A549 (cell line): ENCODE data around the gene EYA2. TPM values are rescaled to one million over a fixed set of nuclear protein-coding genes. Genes with fewer than 3 reads are reported as not detected.

Experiments used
- ATAC-seq, 2 experiments: fragments of 200-7000 bp in 1 of 2; fragments of >200 bp in 1 of 2; cut with Nextera tagmentation in 1 of 2; cut with Tn5 transposase in 1 of 2; 3 replicates each; pipeline versions ENCODE4 v1.8.0 to v1.9.1; 2018 to 2020; ENCODE audit warnings: mild to moderate bottlenecking in 1 of 2, moderate library complexity in 1 of 2
- CTCF ChIA-PET: fragments of 300-600 bp; sonication (Branson Sonifier 250); formaldehyde crosslinking; extraction: SDS; loops from one replicate; lab custom pipeline; 2021; ENCODE audit warnings: antibody characterized with exemption, inconsistent platforms; lab: Yijun Ruan, JAX
- POLR2A ChIA-PET: fragments of 350-600 bp; formaldehyde crosslinking; extraction: SDS; loops from one replicate; lab custom pipeline; 2021; ENCODE audit warnings: antibody characterized with exemption, inconsistent platforms; lab: Yijun Ruan, JAX
- DNase-seq, 2 experiments: peaks; one replicate each; pipeline versions ENCODE4 v3.0.0 to v3.0.0-alpha.2; 2011 to 2016; ENCODE audit warnings: low read depth in 1 of 2, low spot score in 1 of 2
- FAIRE-seq: peaks from 2 replicates; lab custom pipeline; 2011; peaks lifted over from hg19 to GRCh38; lab: Jason Lieb, UNC
- H3K27ac ChIP-seq, 2 experiments: fragments of >200 bp; sonication (Bioruptor Twin); formaldehyde crosslinking; 3 replicates each; pipeline ENCODE4 v1.5.1; 2016 to 2017
- H3K4me1 ChIP-seq: fragments of >200 bp; sonication (Bioruptor Twin); formaldehyde crosslinking; 3 replicates; pipeline ENCODE4 v1.6.1; 2016
- H3K4me2 ChIP-seq: fragments of >200 bp; sonication (Bioruptor Twin); formaldehyde crosslinking; 3 replicates; pipeline ENCODE4 v1.6.1; 2016
- H3K4me3 ChIP-seq: fragments of >200 bp; sonication (Bioruptor Twin); formaldehyde crosslinking; 3 replicates; pipeline ENCODE4 v1.5.1; 2016
- H3K9me3 ChIP-seq: fragments of >200 bp; sonication (Bioruptor Twin); formaldehyde crosslinking; 3 replicates; pipeline ENCODE4 v1.6.1; 2016
- BHLHE40 ChIP-seq: IDR thresholded peaks from 2 replicates; pipeline ENCODE4 v1.6.1; 2012; ENCODE audit warnings: low read depth, low read length, inconsistent platforms
- CBX2 ChIP-seq: fragments of 200-600 bp; sonication (generic); IDR thresholded peaks from 2 replicates; pipeline ENCODE4 v1.6.1; 2016; ENCODE audit warnings: low read depth, mild to moderate bottlenecking, borderline replicate concordance
- CBX8 ChIP-seq: fragments of 200-600 bp; sonication (generic); IDR thresholded peaks from 2 replicates; pipeline ENCODE4 v1.6.1; 2016
- CEBPB ChIP-seq, 2 experiments: fragments of >200 bp in 1 of 2; sonication (Bioruptor Twin) in 1 of 2; formaldehyde crosslinking in 1 of 2; IDR thresholded peaks; 2 replicates each; pipeline ENCODE4 v1.6.1; 2012 to 2016
- EHF ChIP-seq: fragments of 250-450 bp; sonication (Bioruptor Pico); IDR thresholded peaks from 2 replicates; pipeline ENCODE4 v1.5.0; 2020; ENCODE audit warnings: mild to moderate bottlenecking
- ESRRA ChIP-seq: fragments of 150-350 bp; IDR thresholded peaks from 2 replicates; pipeline ENCODE4 v1.6.1; 2014; ENCODE audit warnings: mild to moderate bottlenecking, low read length, borderline replicate concordance
- FOSB ChIP-seq: fragments of 250-450 bp; sonication (Bioruptor Pico); IDR thresholded peaks from 2 replicates; pipeline ENCODE4 v1.5.0; 2020; ENCODE audit warnings: mild to moderate bottlenecking, moderate library complexity
- GATA3 ChIP-seq: IDR thresholded peaks from 2 replicates; pipeline ENCODE4 v1.6.1; 2012; ENCODE audit warnings: borderline replicate concordance
- HEYL ChIP-seq: fragments of 250-450 bp; sonication (Bioruptor Pico); IDR thresholded peaks from 2 replicates; pipeline ENCODE4 v1.8.0; 2021; ENCODE audit warnings: mild to moderate bottlenecking, moderate library complexity
- HOXB5 ChIP-seq: fragments of 250-450 bp; sonication (Bioruptor Pico); IDR thresholded peaks from 2 replicates; pipeline ENCODE4 v1.5.0; 2020; ENCODE audit warnings: mild to moderate bottlenecking, moderate library complexity
- JUN ChIP-seq, 2 experiments: fragments of >200 bp; sonication (Bioruptor Twin); formaldehyde crosslinking; IDR thresholded peaks; 2 replicates in 1 of 2; 3 replicates in 1 of 2; pipeline ENCODE4 v1.6.1; 2016 to 2017
- JUNB ChIP-seq: fragments of >200 bp; sonication (Bioruptor Twin); formaldehyde crosslinking; IDR thresholded peaks from 2 replicates; pipeline ENCODE4 v1.6.1; 2016
- KDM5A ChIP-seq: fragments of 200-600 bp; sonication (generic); IDR thresholded peaks from 2 replicates; pipeline ENCODE4 v1.6.1; 2016; ENCODE audit warnings: antibody characterized with exemption, mild to moderate bottlenecking
- NFE2L2 ChIP-seq: fragments of 150-350 bp; conservative IDR thresholded peaks from 2 replicates; pipeline ENCODE4 v1.6.1; 2014; ENCODE audit warnings: low read length
- NR3C1 ChIP-seq: fragments of >200 bp; sonication (Bioruptor Twin); formaldehyde crosslinking; IDR thresholded peaks from 3 replicates; pipeline ENCODE4 v1.6.1; 2017
- PBX3 ChIP-seq: IDR thresholded peaks from 2 replicates; pipeline ENCODE4 v1.6.1; 2012
- RFX5 ChIP-seq: fragments of 450-650 bp; IDR thresholded peaks from 2 replicates; pipeline ENCODE4 v1.7.1; 2014; ENCODE audit warnings: antibody characterized with exemption, mild to moderate bottlenecking, moderate library complexity
- RNF2 ChIP-seq: fragments of 200-600 bp; sonication (generic); IDR thresholded peaks from 2 replicates; pipeline ENCODE4 v1.6.1; 2016; ENCODE audit warnings: low read depth, mild to moderate bottlenecking, antibody characterized with exemption, moderate library complexity, borderline replicate concordance
- SMC3 ChIP-seq: fragments of >200 bp; sonication (Bioruptor Twin); formaldehyde crosslinking; IDR thresholded peaks from 3 replicates; pipeline ENCODE4 v1.6.1; 2018; ENCODE audit warnings: inconsistent platforms
- TFCP2L1 ChIP-seq: fragments of 250-450 bp; sonication (Bioruptor Pico); IDR thresholded peaks from 2 replicates; pipeline ENCODE4 v1.5.0; 2021; ENCODE audit warnings: mild to moderate bottlenecking
- TP53 ChIP-seq: fragments of 250-450 bp; sonication (Bioruptor Pico); IDR thresholded peaks from 2 replicates; pipeline ENCODE4 v1.5.0; 2021; ENCODE audit warnings: mild to moderate bottlenecking, moderate library complexity
- ZC3H11A ChIP-seq: fragments of 450-650 bp; IDR thresholded peaks from 2 replicates; pipeline ENCODE4 v1.6.1; 2014; ENCODE audit warnings: antibody characterized with exemption, mild to moderate bottlenecking
- ZFP36 ChIP-seq: fragments of 450-650 bp; IDR thresholded peaks from 2 replicates; pipeline ENCODE4 v1.6.1; 2014; ENCODE audit warnings: borderline replicate concordance; ENCODE audit not compliant: partially characterized antibody
- ZNF302 ChIP-seq: fragments of 250-450 bp; sonication (Bioruptor Pico); IDR thresholded peaks from 2 replicates; pipeline ENCODE4 v1.9.0; 2021; ENCODE audit warnings: inconsistent platforms, mild to moderate bottlenecking, moderate library complexity
- ZSCAN20 ChIP-seq: fragments of 250-450 bp; sonication (Bioruptor Pico); IDR thresholded peaks from 2 replicates; pipeline ENCODE4 v1.8.0; 2022; ENCODE audit warnings: mild to moderate bottlenecking, moderate library complexity
- WGBS: methylation state at CpG from one replicate; pipeline ENCODE4 v1.1.6; 2017; ENCODE audit errors: missing lambda C conversion rate; 5-methylcytosine and 5-hydroxymethylcytosine counted together
- polyA plus RNA-seq, 4 experiments: library from polyadenylated mRNA; depleted of rRNA in 3 of 4; stranded (reverse); fragments of >200 nt; fragmentation: RNase III in 1 of 4; extraction: RNeasy Plus Mini Kit Qiagen cat#74134 plus additional on column Dnase treatment in 1 of 4; gene quantifications; 2 replicates in 3 of 4; 3 replicates in 1 of 4; pipeline ENCODE4 v1.2.3, GENCODE V29; 2011 to 2017
- TF ChIP-seq, protein P1 (sequence below): IDR thresholded peaks from 2 replicates; pipeline ENCODE4 v1.6.1; 2012

EYA2 gene
- polyA plus RNA-seq, 2 of the 4 experiments (the other 2 are of a cell fraction), result 4.5 to 4.6 TPM

- no peak for TF ChIP-seq ZNF302 (CRISPR knock-in tag)
- no peak for TF ChIP-seq CEBPB (IDR thresholded peaks at IDR 0.05)
- no peak for TF ChIP-seq RFX5
- no peak for TF ChIP-seq FOSB (CRISPR knock-in tag)
Measured at GRCh38 chr20:47117371-47117770, 222.7 kb downstream of the EYA2 start (continued).

DNA sequence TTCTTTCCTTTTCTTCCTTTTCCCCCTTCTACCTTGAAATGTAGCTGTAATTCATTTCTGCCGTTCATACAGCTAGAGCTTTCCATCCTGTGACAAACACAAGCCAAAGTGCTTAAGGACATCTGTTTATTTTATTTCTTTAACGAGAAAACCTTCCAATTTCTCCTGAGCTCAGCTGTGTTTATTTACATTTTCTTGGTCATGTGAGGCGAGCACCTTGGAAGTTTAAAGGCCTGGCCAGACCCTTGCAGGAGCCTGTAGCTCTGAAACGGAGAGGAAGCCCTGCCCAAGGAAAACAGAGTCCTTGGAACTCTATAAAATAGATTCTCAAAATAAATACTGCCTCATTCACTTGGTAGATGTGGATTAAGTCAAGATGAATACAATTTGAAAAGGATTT lies 223.1 kb downstream of the EYA2 start:
- peak overlapping the region; percentile 1; the same call in 1 of the 3 replicates for H3K4me2 ChIP-seq
- no peak for TF ChIP-seq ZC3H11A
- no peak for TF ChIP-seq NR3C1
- TF ChIP-seq, protein P1, sequence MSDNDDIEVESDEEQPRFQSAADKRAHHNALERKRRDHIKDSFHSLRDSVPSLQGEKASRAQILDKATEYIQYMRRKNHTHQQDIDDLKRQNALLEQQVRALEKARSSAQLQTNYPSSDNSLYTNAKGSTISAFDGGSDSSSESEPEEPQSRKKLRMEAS, result no peak
- no peak for TF ChIP-seq EHF (CRISPR knock-in tag)
- TF ChIP-seq RNF2, result no peak
- no peak for TF ChIP-seq NFE2L2
- no peak for TF ChIP-seq HEYL (CRISPR knock-in tag)
- TF ChIP-seq HOXB5 (CRISPR knock-in tag), result no peak
- TF ChIP-seq JUNB, result no peak
- TF ChIP-seq SMC3, result no peak
- TF ChIP-seq ZFP36, result no peak
- TF ChIP-seq JUN (IDR thresholded peaks at IDR 0.05), result no peak
- no peak for TF ChIP-seq GATA3
- TF ChIP-seq CBX8, result no peak
- no peak for TF ChIP-seq ESRRA
- no peak for TF ChIP-seq CBX2
- DNase-seq (no peak), FAIRE-seq (no peak), ATAC-seq (no peak)
- H3K4me3 ChIP-seq, result no peak overlapping the region
- peaks cover 26% of the 10 kb centered on the region for H3K4me1 ChIP-seq
- peaks cover 4% of the 10 kb centered on the region; the same call in 2 of the 3 replicates for H3K9me3 ChIP-seq
- H3K27ac ChIP-seq, result peak overlapping the region; percentile 11 to 34; a peak in 4 of 6 replicates
- CTCF ChIA-PET, result interaction anchor here (1.2 kb wide), 1 partner anchor 359 kb away, joined by 3 read pairs; no protein-coding TSS in a partner anchor
- POLR2A ChIA-PET, result no interaction called here
- WGBS, result 53% methylated on average over 4 of the region's 4 CpGs

- Histone ChIP-seq H3K4me1 (peaks cover 25% of the 10 kb centered on the region), H3K4me2 (peak overlapping the region; percentile 1; the same call in 1 of the 3 replicates), H3K27ac (peak overlapping the region; percentile 11 to 34; a peak in 4 of 6 replicates), H3K9me3 (peaks cover 4% of the 10 kb centered on the region; the same call in 2 of the 3 replicates), H3K4me3 (no peak overlapping the region)
- TF ChIP-seq RFX5 (no peak), ZSCAN20 (CRISPR knock-in tag) (no peak), BHLHE40 (no peak)
- DNase-seq (no peak), ATAC-seq (no peak), FAIRE-seq (no peak)
- 45% methylated on average over 4 of the region's 4 CpGs for WGBS
- ChIA-PET CTCF (no interaction called here), POLR2A (no interaction called here)
Measured at GRCh38 chr20:47118206-47118605, 223.6 kb downstream of the EYA2 start.

GRCh38 chr20:47118641-47119040 lies 224.0 kb downstream of the EYA2 start:
- Histone ChIP-seq H3K4me1 (peaks cover 25% of the 10 kb centered on the region), H3K27ac (peak overlapping the region in 1 of 2 experiments; percentile 49; a peak in 1 of 6 replicates), H3K9me3 (peaks cover 4% of the 10 kb centered on the region; the same call in 2 of the 3 replicates), H3K4me3 (no peak overlapping the region), H3K4me2 (no peak overlapping the region)
- TF ChIP-seq JUNB, result no peak
- TF ChIP-seq KDM5A, result no peak
- TF ChIP-seq ZSCAN20 (CRISPR knock-in tag), result no peak
- no peak for TF ChIP-seq TFCP2L1 (CRISPR knock-in tag)
- TF ChIP-seq CBX2, result no peak
- no peak for TF ChIP-seq PBX3
- TF ChIP-seq TP53, result no peak
- ChIA-PET POLR2A (no interaction called here), CTCF (no interaction called here)
- FAIRE-seq, result no peak
- 85% methylated on average over 7 of the region's 7 CpGs for WGBS
- no peak for DNase-seq
- ATAC-seq, result no peak
